ENCODE results near the gene NSUN7. TPM values are rescaled to one million over a fixed set of nuclear protein-coding genes. Genes with fewer than 3 reads are reported as not detected.
"Not testable (repeated sequence)": the region's sequence is repeated elsewhere in the genome, so short reads cannot be mapped to it uniquely, and the experiment has no call there.

NSUN7 gene
- 1 to 10 TPM in 1 of 2 experiments, under 1 TPM in 1; 0.48 to 1.0 TPM for total RNA-seq

GRCh38 chr4:40749717-40750460 lies at the start of gene NSUN7:
TSS of gene NSUN7 (plus strand) at chr4:40749955. CDS start at chr4:40750694, 739 bp downstream.
- CTCF ChIA-PET = interaction anchor here (0.7 kb wide), 1 partner anchor 598 kb away, joined by 3 read pairs; no protein-coding TSS in a partner anchor
- Mint-ChIP-seq H3K36me3 (ENCODE audit: low read depth) (no peaks in the 10 kb centered on the region), H3K4me1 (peaks cover 11% of the 10 kb centered on the region), H3K9me3 (no peaks in the 10 kb centered on the region), H3K27me3 (peaks cover 46% of the 10 kb centered on the region), H3K27ac (no peak within 1 kb of the TSS), H3K4me3 (peak within 1 kb of the TSS; percentile 39)
- DNase-seq = no peak
- POLR2A ChIA-PET = no interaction called here

GRCh38 chr4:40702137-40702799 lies 47.5 kb upstream of the NSUN7 start:
- Mint-ChIP-seq H3K27me3 (no peaks in the 10 kb centered on the region), H3K9me3 (peaks cover 2% of the 10 kb centered on the region), H3K36me3 (ENCODE audit: low read depth) (no peaks in the 10 kb centered on the region), H3K27ac (peak overlapping the region; percentile 60), H3K4me1 (peaks cover 36% of the 10 kb centered on the region), H3K4me3 (no peak overlapping the region)
- ChIA-PET POLR2A (interaction anchor here (0.7 to 1.4 kb wide), 3 partner anchors 16 to 507 kb away, joined by 3 to 6 read pairs (median 4); no protein-coding TSS in a partner anchor), CTCF (interaction anchor here (0.6 to 1.6 kb wide), 4 partner anchors 28 to 139 kb away, joined by 3 to 4 read pairs (median 3); no protein-coding TSS in a partner anchor)
- DNase-seq = no peak

GRCh38 chr4:40702800-40703151 lies 47.0 kb upstream of the NSUN7 start:
- DNase-seq = no peak
- no peak overlapping the region for H3K4me3 Mint-ChIP-seq
- peaks cover 36% of the 10 kb centered on the region for H3K4me1 Mint-ChIP-seq
- H3K27me3 Mint-ChIP-seq = peaks cover under 1% of the 10 kb centered on the region
- peak overlapping the region; percentile 60 for H3K27ac Mint-ChIP-seq
- no peaks in the 10 kb centered on the region for H3K36me3 Mint-ChIP-seq (ENCODE audit: low read depth)
- peaks cover 2% of the 10 kb centered on the region for H3K9me3 Mint-ChIP-seq
- ChIA-PET CTCF (interaction anchor here (0.6 to 1.6 kb wide), 4 partner anchors 16 to 139 kb away, joined by 3 to 4 read pairs (median 3); no protein-coding TSS in a partner anchor), POLR2A (interaction anchor here (1.3 to 1.8 kb wide), 3 partner anchors 30 to 508 kb away, joined by 4 to 8 read pairs (median 4); no protein-coding TSS in a partner anchor)

- POLR2A ChIA-PET = interaction anchor here (1.3 to 1.8 kb wide), 2 partner anchors 31 to 36 kb away, joined by 4 to 8 read pairs; no protein-coding TSS in a partner anchor
- H3K9me3 Mint-ChIP-seq = peaks cover 2% of the 10 kb centered on the region
Measured at GRCh38 chr4:40704073-40704472, 45.7 kb upstream of the NSUN7 start.

GRCh38 chr4:40710484-40711254 lies 39.1 kb upstream of the NSUN7 start:
- Mint-ChIP-seq H3K4me1 (peaks cover 6% of the 10 kb centered on the region), H3K27ac (no peak overlapping the region), H3K4me3 (no peak overlapping the region), H3K9me3 (no peaks in the 10 kb centered on the region), H3K27me3 (peaks cover 24% of the 10 kb centered on the region), H3K36me3 (ENCODE audit: low read depth) (peaks cover 4% of the 10 kb centered on the region)
- POLR2A ChIA-PET = no interaction called here
- DNase-seq = no peak
- CTCF ChIA-PET = no interaction called here

More at GRCh38 chr4:40704073-40704472, 45.7 kb upstream of the NSUN7 start:
- CTCF ChIA-PET = interaction anchor here (1.6 kb wide), 1 partner anchor 32 kb away, joined by 4 read pairs; no protein-coding TSS in a partner anchor
- peaks cover 34% of the 10 kb centered on the region for H3K4me1 Mint-ChIP-seq
- H3K4me3 Mint-ChIP-seq = no peak overlapping the region
- H3K27me3 Mint-ChIP-seq = peaks cover 5% of the 10 kb centered on the region
- H3K36me3 Mint-ChIP-seq (ENCODE audit: low read depth) = no peaks in the 10 kb centered on the region
- no peak overlapping the region for H3K27ac Mint-ChIP-seq
- DNase-seq = no peak

GRCh38 chr4:40713001-40713400 lies 36.8 kb upstream of the NSUN7 start:
- H3K27ac Mint-ChIP-seq; H3K4me1 Mint-ChIP-seq; H3K4me3 Mint-ChIP-seq; H3K36me3 Mint-ChIP-seq (ENCODE audit: low read depth); DNase-seq; H3K9me3 Mint-ChIP-seq; CTCF ChIA-PET: not testable (repeated sequence)
- POLR2A ChIA-PET = interaction anchor here (0.7 kb wide), 1 partner anchor 40 kb away, joined by 3 read pairs; no protein-coding TSS in a partner anchor
- peaks cover 22% of the 10 kb centered on the region for H3K27me3 Mint-ChIP-seq

- peaks cover 19% of the 10 kb centered on the region for H3K27me3 Mint-ChIP-seq
- H3K4me1 Mint-ChIP-seq = peaks cover 10% of the 10 kb centered on the region
- DNase-seq = no peak
- peaks cover 4% of the 10 kb centered on the region for H3K36me3 Mint-ChIP-seq (ENCODE audit: low read depth)
- no peak overlapping the region for H3K27ac Mint-ChIP-seq
- H3K9me3 Mint-ChIP-seq = no peaks in the 10 kb centered on the region
- ChIA-PET POLR2A (no interaction called here), CTCF (no interaction called here)
- H3K4me3 Mint-ChIP-seq = no peak overlapping the region
Measured at GRCh38 chr4:40713798-40714197, 36.0 kb upstream of the NSUN7 start.

- peaks cover 22% of the 10 kb centered on the region for H3K4me1 Mint-ChIP-seq
- no peaks in the 10 kb centered on the region for H3K36me3 Mint-ChIP-seq (ENCODE audit: low read depth)
- no peak overlapping the region for H3K27ac Mint-ChIP-seq
- no peaks in the 10 kb centered on the region for H3K9me3 Mint-ChIP-seq
- peaks cover 3% of the 10 kb centered on the region for H3K27me3 Mint-ChIP-seq
- no peak for DNase-seq
- H3K4me3 Mint-ChIP-seq = no peak overlapping the region
- CTCF ChIA-PET = interaction anchor here (0.8 to 2.9 kb wide), 13 partner anchors 11 to 662 kb away, joined by 3 to 12 read pairs (median 5); partner anchors contain the start of gene N4BP2
- POLR2A ChIA-PET = interaction anchor here (0.8 to 0.9 kb wide), 2 partner anchors 503 to 662 kb away, joined by 3 to 4 read pairs; partner anchors contain the start of gene N4BP2
Measured at GRCh38 chr4:40718586-40718985, 31.2 kb upstream of the NSUN7 start.

- peaks cover 3% of the 10 kb centered on the region for H3K27me3 Mint-ChIP-seq
- H3K9me3 Mint-ChIP-seq = no peaks in the 10 kb centered on the region
- no peaks in the 10 kb centered on the region for H3K36me3 Mint-ChIP-seq (ENCODE audit: low read depth)
- DNase-seq = no peak
- ChIA-PET POLR2A (interaction anchor here (0.8 to 1.2 kb wide), 3 partner anchors 394 to 663 kb away, joined by 3 to 4 read pairs (median 3); partner anchors contain the start of gene N4BP2), CTCF (interaction anchor here (0.8 to 2.9 kb wide), 12 partner anchors 11 to 663 kb away, joined by 3 to 12 read pairs (median 4); partner anchors contain the start of gene N4BP2)
- no peak overlapping the region for H3K4me3 Mint-ChIP-seq
- H3K27ac Mint-ChIP-seq = no peak overlapping the region
- peaks cover 26% of the 10 kb centered on the region for H3K4me1 Mint-ChIP-seq
Measured at GRCh38 chr4:40719008-40719623, 30.6 kb upstream of the NSUN7 start.

- Mint-ChIP-seq H3K27ac (no peak overlapping the region), H3K27me3 (peaks cover 3% of the 10 kb centered on the region)
Measured at GRCh38 chr4:40720351-40720750, 29.4 kb upstream of the NSUN7 start.

GRCh38 chr4:40720916-40721315 lies 28.8 kb upstream of the NSUN7 start:
- no peak overlapping the region for H3K4me3 Mint-ChIP-seq
- DNase-seq = no peak
- peaks cover 3% of the 10 kb centered on the region for H3K27me3 Mint-ChIP-seq
- H3K36me3 Mint-ChIP-seq (ENCODE audit: low read depth) = no peaks in the 10 kb centered on the region
- ChIA-PET POLR2A (no interaction called here), CTCF (interaction anchor here (2.1 to 2.9 kb wide), 2 partner anchors 395 to 665 kb away, joined by 7 to 12 read pairs; partner anchors contain the start of gene N4BP2)
- no peaks in the 10 kb centered on the region for H3K9me3 Mint-ChIP-seq
- H3K27ac Mint-ChIP-seq = no peak overlapping the region
- peaks cover 31% of the 10 kb centered on the region for H3K4me1 Mint-ChIP-seq

More at GRCh38 chr4:40720351-40720750, 29.4 kb upstream of the NSUN7 start:
- ChIA-PET POLR2A (interaction anchor here (1.2 kb wide), 1 partner anchor 395 kb away, joined by 3 read pairs; no protein-coding TSS in a partner anchor), CTCF (interaction anchor here (2.1 to 2.9 kb wide), 2 partner anchors 395 to 664 kb away, joined by 7 to 12 read pairs; partner anchors contain the start of gene N4BP2)
- DNase-seq = no peak
- Mint-ChIP-seq H3K4me1 (peaks cover 31% of the 10 kb centered on the region), H3K36me3 (ENCODE audit: low read depth) (no peaks in the 10 kb centered on the region), H3K9me3 (no peaks in the 10 kb centered on the region), H3K4me3 (no peak overlapping the region)

- CTCF ChIA-PET = interaction anchor here (0.7 kb wide), 1 partner anchor 146 kb away, joined by 3 read pairs; no protein-coding TSS in a partner anchor
- POLR2A ChIA-PET = no interaction called here
- Mint-ChIP-seq H3K4me1 (peaks cover 31% of the 10 kb centered on the region), H3K36me3 (ENCODE audit: low read depth) (peaks cover 3% of the 10 kb centered on the region), H3K27me3 (peaks cover 7% of the 10 kb centered on the region), H3K4me3 (no peak overlapping the region), H3K27ac (no peak overlapping the region), H3K9me3 (no peaks in the 10 kb centered on the region)
- no peak for DNase-seq
Measured at GRCh38 chr4:40721730-40722171, 28.0 kb upstream of the NSUN7 start.
